Subcutaneous abdominal adipose tissue (tissue), 5 donors: ENCODE results near the gene PRICKLE2.

Experiments
- H3K27ac ChIP-seq: one replicate; pipeline ENCODE4 v1.7.0; 2013; ENCODE audit warnings: low read depth, mild to moderate bottlenecking, inconsistent platforms, low read length, moderate library complexity
- H3K27me3 ChIP-seq, 5 donors: one replicate each; pipeline ENCODE4 v1.7.0; 2013; ENCODE audit warnings: low read length in 5 of 5, inconsistent platforms in 1 of 5; ENCODE audit not compliant: control insufficient read depth in 5 of 5, insufficient read depth in 4 of 5
- H3K36me3 ChIP-seq, 5 donors: one replicate each; pipeline ENCODE4 v1.7.0; 2013; ENCODE audit warnings: low read length in 5 of 5; ENCODE audit not compliant: control insufficient read depth in 5 of 5, insufficient read depth in 5 of 5
- H3K4me1 ChIP-seq, 5 donors: one replicate each; pipeline ENCODE4 v1.7.0; 2013; ENCODE audit warnings: low read length in 5 of 5, mild to moderate bottlenecking in 3 of 5, moderate library complexity in 1 of 5; ENCODE audit not compliant: control insufficient read depth in 5 of 5, insufficient read depth in 5 of 5
- H3K4me3 ChIP-seq, 5 donors: one replicate each; pipeline ENCODE4 v1.7.0; 2013; ENCODE audit warnings: low read length in 5 of 5, low read depth in 1 of 5
- H3K9ac ChIP-seq, 5 donors: one replicate each; pipeline ENCODE4 v1.7.0; 2013; ENCODE audit warnings: low read length in 5 of 5, mild to moderate bottlenecking in 4 of 5, moderate library complexity in 3 of 5
- H3K9me3 ChIP-seq, 5 donors: one replicate each; pipeline ENCODE4 v1.7.0; 2013; ENCODE audit warnings: low read length in 5 of 5; ENCODE audit not compliant: control insufficient read depth in 5 of 5
- donor health status: healthy.
- donor health status: healthy.
- donor health status: healthy.
- donor health status: healthy.
- donor health status: healthy.

PRICKLE2 gene, protein sequence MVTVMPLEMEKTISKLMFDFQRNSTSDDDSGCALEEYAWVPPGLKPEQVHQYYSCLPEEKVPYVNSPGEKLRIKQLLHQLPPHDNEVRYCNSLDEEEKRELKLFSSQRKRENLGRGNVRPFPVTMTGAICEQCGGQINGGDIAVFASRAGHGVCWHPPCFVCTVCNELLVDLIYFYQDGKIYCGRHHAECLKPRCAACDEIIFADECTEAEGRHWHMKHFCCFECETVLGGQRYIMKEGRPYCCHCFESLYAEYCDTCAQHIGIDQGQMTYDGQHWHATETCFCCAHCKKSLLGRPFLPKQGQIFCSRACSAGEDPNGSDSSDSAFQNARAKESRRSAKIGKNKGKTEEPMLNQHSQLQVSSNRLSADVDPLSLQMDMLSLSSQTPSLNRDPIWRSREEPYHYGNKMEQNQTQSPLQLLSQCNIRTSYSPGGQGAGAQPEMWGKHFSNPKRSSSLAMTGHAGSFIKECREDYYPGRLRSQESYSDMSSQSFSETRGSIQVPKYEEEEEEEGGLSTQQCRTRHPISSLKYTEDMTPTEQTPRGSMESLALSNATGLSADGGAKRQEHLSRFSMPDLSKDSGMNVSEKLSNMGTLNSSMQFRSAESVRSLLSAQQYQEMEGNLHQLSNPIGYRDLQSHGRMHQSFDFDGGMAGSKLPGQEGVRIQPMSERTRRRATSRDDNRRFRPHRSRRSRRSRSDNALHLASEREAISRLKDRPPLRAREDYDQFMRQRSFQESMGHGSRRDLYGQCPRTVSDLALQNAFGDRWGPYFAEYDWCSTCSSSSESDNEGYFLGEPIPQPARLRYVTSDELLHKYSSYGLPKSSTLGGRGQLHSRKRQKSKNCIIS

DNA sequence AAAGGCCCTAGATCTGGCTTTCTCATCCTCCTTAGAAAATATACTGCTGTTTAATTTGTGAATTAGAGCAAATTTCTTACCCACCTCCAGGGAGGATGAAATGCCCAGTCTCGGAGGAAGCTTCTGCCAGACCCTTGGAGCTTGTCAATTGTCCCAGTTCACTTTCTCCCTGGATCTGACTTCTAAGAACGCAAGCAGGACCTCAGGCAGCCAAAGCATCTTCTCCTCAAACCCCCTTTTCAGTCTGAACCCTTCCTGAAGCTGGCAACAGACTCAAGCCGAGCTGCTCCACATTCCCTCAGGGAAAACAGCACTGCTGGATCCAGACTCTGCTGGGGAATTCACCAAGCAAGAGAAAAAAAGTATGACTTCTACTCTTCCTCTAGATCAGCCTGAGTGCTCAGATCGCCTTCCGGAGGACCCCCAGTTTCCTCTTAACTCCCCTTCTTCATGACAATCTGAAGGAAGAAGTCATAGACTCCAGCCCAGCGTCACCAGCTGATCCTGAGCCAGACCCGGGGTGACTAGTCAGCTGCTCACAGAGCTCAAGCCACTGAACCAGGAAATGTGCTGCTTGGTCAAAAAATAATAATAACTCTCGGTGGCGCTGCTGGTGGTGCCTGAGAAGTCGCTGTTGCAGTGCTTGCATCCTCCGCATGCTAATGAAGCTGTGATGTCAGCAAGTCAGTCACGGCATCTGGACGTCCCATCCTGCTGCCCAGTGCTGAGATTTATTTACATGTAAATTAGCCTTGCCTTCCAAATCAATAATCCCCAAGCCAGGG lies at the start of gene PRICKLE2:
PRICKLE2 (minus strand) TSS at position 641 of the 785 bp plus-strand sequence. CDS start 26,539 bp downstream, outside the sequence.
- Histone ChIP-seq H3K9me3 (no peaks in the 10 kb centered on the region), H3K9ac (peak within 1 kb of the TSS; percentile 17 to 85 (median 65)), H3K27me3 (no peaks in the 10 kb centered on the region), H3K4me3 (peak within 1 kb of the TSS; percentile 42 to 74 (median 62)), H3K36me3 (no peaks in the 10 kb centered on the region), H3K27ac (peak within 1 kb of the TSS; percentile 95), H3K4me1 (peaks cover 13 to 72% (median 70%) of the 10 kb centered on the region in 5 donors)

DNA sequence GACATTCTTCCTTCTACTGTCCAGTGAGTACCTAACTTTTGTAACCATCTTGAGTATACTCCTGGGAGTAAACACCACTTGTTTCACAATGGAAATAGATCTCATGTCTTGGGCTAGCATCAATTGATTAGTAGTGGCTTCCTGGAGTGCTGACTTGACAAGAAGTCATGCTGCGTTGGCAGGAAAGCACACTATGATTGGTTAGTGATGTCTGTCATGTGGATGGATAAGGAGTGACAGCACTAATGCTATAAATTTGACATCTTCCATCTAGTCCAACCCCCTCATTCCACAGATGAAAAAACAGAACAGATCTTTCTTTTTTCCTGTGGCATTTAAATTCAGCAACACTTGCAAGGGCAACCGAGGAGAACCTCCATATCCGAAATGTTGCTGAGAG lies 47.6 kb upstream of the PRICKLE2 start:
- Histone ChIP-seq H3K9ac (no peak overlapping the region), H3K9me3 (peaks cover 0 to 3% (median 0%) of the 10 kb centered on the region in 5 donors), H3K27ac (no peak overlapping the region), H3K27me3 (no peaks in the 10 kb centered on the region), H3K36me3 (no peaks in the 10 kb centered on the region), H3K4me3 (no peak overlapping the region), H3K4me1 (peaks cover 0 to 5% (median 4%) of the 10 kb centered on the region in 5 donors)

DNA sequence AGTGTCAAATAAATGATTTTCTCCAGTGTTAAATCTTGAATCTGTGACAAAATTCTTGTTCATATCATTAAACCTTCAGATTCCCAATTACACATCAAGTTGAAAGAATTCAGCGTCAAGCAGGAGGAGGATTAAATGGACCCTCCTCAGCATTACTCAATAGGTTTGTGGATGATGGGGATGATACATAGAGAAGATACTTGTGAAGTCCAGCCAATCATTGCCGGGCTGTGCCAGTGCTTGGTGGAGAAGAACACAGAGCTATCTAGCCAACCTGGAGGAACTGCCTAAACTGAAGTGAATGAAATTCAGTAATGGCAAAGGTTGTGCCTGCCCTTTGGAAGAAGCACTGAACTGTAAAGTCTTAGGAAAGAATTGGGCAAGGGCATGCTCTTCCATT lies 47.0 kb upstream of the PRICKLE2 start:
- peaks cover 0 to 5% (median 4%) of the 10 kb centered on the region in 5 donors for H3K4me1 ChIP-seq
- peaks cover 0 to 3% (median 0%) of the 10 kb centered on the region in 5 donors for H3K9me3 ChIP-seq
- H3K4me3 ChIP-seq: no peak overlapping the region
- H3K36me3 ChIP-seq: no peaks in the 10 kb centered on the region
- no peak overlapping the region for H3K27ac ChIP-seq
- no peak overlapping the region for H3K9ac ChIP-seq
- H3K27me3 ChIP-seq: no peaks in the 10 kb centered on the region

DNA sequence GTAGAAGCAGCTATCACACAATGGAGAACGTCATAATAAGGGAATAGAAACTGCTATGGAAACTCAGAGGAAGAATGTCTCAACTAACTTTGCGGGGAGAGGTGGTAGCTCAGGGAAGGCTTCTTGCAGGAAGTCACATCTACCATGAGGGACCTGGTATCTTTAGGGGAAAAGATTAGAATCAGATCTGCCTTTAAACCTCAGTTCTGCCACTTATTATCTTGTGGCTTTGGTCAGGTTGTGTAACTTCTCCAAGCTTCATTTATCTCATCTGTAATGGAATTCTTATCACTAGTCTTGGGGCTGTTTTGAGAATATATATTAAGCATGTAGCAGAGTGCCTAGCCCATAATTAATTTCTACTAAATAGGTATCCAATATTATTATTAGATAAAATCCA lies 46.4 kb upstream of the PRICKLE2 start:
- H3K27ac ChIP-seq: no peak overlapping the region
- no peak overlapping the region for H3K4me3 ChIP-seq
- no peaks in the 10 kb centered on the region for H3K27me3 ChIP-seq
- H3K9me3 ChIP-seq: peaks cover 0 to 3% (median 0%) of the 10 kb centered on the region in 5 donors
- no peak overlapping the region for H3K9ac ChIP-seq
- H3K4me1 ChIP-seq: peaks cover 0 to 9% (median 6%) of the 10 kb centered on the region in 5 donors
- H3K36me3 ChIP-seq: no peaks in the 10 kb centered on the region

DNA sequence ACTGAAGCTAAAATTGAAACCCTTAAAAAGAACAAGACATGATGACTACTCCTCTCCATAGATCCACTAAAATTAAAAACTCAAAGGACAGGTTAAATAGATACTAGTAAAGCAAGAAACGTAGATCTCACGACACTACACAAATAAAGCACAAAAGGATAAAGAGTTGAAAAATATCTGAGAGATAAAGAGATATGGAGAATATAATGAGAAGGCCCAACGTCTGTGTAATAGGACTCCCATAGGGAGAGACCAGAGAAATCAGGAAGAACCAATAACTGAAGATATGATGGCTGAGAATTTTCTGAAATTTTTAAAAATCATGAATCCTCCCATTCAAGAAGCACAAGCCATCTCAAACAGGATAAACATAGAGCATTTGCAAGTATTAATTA lies 45.6 kb upstream of the PRICKLE2 start:
- Histone ChIP-seq H3K27me3 (no peaks in the 10 kb centered on the region), H3K9ac (no peak overlapping the region), H3K9me3 (peaks cover 0 to 3% (median 0%) of the 10 kb centered on the region in 5 donors), H3K4me1 (peaks cover 3 to 16% (median 12%) of the 10 kb centered on the region in 5 donors), H3K27ac (no peak overlapping the region), H3K36me3 (no peaks in the 10 kb centered on the region), H3K4me3 (no peak overlapping the region)

DNA sequence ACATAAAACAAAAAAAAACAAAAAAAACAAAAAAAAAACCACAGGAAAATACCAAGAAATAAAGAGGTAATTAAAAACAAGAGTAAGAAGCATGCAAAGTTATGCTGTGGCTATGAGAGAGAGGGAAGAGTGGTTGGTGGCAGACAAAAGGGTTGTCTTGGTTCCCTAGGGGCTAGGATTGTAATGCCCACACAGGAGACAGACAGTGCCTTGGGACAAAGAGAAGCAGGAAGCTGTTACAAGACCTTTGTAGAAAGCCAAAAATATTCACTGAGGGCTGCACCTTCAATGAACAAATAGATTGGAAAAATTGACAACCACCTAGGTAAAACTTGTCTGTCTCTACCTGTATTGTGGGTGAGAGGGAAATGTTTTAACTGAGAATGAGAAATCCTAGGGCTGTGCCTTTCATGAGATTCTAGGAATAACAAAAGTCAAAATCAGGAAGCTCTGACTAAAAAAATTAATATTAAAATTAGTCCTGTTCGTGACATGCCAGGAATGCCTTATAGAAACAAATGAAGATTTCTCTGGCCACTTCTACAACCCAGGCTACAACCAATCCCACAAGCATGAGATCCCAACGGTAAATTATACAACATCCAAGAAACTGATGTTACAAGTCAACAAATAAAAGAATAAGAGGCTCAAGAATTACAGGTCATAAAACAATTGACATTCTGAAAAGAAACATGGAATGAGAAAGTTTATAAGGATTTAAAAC lies 45.0 kb upstream of the PRICKLE2 start:
- peaks cover 3 to 22% (median 16%) of the 10 kb centered on the region in 5 donors for H3K4me1 ChIP-seq
- no peak overlapping the region for H3K27ac ChIP-seq
- H3K27me3 ChIP-seq: no peaks in the 10 kb centered on the region

DNA sequence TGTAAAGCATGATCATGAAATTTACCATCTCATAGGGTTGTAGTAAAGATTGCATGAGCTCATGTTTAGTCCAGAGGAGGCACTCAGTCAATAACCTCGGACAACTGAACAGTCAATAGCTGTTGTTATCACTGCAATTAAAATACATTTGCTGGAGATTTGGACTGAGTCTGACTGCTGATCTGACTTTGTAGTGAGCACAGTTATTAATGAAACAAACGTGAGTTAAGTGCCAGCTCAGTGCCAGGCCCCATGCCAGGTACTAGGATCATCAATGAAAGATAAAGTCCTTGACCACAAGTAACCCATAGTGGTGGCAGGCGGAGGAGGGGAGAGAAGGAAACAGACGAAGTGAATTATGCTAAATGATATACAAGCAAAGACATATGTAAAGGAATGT lies 43.7 kb upstream of the PRICKLE2 start:
- no peak overlapping the region for H3K4me3 ChIP-seq
- H3K27ac ChIP-seq: no peak overlapping the region

More for the DNA sequence above, 45.0 kb upstream of the PRICKLE2 start:
- Histone ChIP-seq H3K4me3 (no peak overlapping the region), H3K9ac (no peak overlapping the region), H3K9me3 (peaks cover 0 to 3% (median 0%) of the 10 kb centered on the region in 5 donors), H3K36me3 (no peaks in the 10 kb centered on the region)

DNA sequence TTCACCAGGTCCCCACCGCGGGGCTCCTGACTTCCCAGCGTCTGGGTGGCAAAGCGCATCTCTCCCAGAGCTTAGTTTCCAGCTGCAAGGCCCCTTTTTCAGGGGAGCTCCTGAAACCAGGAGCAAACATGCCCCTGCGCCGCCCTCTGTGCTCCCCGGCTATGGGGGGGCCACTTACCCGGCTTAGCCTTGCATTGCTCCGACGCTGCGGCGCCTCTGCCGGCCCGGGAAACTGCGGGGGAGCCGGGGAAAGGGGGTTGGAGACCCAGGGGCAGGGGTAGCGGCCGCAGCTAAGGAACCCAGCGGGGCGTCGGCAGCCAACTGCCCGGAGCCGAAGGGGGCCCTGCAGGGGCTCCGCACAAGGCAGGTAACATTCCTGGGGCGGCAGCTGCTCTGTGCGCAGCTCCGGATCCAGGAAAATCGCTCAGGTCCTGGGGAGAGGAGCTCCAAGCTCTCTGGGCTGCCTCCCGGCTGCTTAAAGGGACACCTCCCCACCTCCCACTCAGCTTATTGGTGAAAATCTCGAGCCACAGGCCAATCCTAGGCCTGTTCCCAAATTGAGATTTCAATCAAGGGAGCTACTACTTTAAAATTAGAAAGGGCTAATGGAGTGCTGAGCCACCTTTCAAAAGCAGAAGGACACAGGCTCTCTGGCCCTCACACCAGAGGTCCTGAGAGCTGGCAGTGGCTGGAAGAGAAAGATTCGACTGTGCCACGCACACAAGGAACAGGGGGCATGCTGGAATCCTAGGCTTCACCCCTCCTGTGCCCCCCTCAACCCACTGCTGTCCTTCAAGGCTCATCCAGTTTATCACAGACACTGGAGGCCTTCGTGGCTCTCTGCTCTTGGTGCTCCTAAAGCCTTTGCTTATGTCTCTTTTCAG lies 42.7 kb upstream of the PRICKLE2 start:
- H3K4me1 ChIP-seq: peaks cover 6 to 45% (median 39%) of the 10 kb centered on the region in 5 donors
- peak overlapping the region; percentile 70 to 82 (median 80) for H3K4me3 ChIP-seq
- H3K9ac ChIP-seq: peak overlapping the region; percentile 57 to 94 (median 83)
- no peaks in the 10 kb centered on the region for H3K36me3 ChIP-seq
- H3K27me3 ChIP-seq: no peaks in the 10 kb centered on the region
- H3K27ac ChIP-seq: peak overlapping the region; percentile 98
- H3K9me3 ChIP-seq: peaks cover 0 to 3% (median 0%) of the 10 kb centered on the region in 5 donors

More for the DNA sequence above, 43.7 kb upstream of the PRICKLE2 start:
- Histone ChIP-seq H3K9ac (no peak overlapping the region), H3K4me1 (peaks cover 6 to 35% (median 30%) of the 10 kb centered on the region in 5 donors), H3K36me3 (no peaks in the 10 kb centered on the region), H3K27me3 (no peaks in the 10 kb centered on the region), H3K9me3 (peaks cover 0 to 3% (median 0%) of the 10 kb centered on the region in 5 donors)
